Esophagus squamous epithelium (tissue), 5 donors: ENCODE measurements around the gene SF3B3. TPM values are rescaled to one million over a fixed set of nuclear protein-coding genes. Genes with fewer than 3 reads are reported as not detected.
"Not testable (repeated sequence)": the region's sequence is repeated elsewhere in the genome, so short reads cannot be mapped to it uniquely, and the experiment has no call there.

Experiments used
- DNase-seq: peaks from one replicate; lab custom pipeline; 2025; lab: John Stamatoyannopoulos, UW
- H3K27ac ChIP-seq, 4 donors: fragments of 200-600 bp; sonication (generic); one replicate each; pipeline ENCODE4 v1.5.1; 2016 to 2019; ENCODE audit warnings: mild to moderate bottlenecking in 1 of 4
- H3K27me3 ChIP-seq, 4 donors: fragments of 200-600 bp; sonication (generic); 1 replicate in 3 of 4; 2 replicates in 1 of 4; pipeline versions ENCODE4 v1.5.1 to v1.6.0; 2017 to 2021; ENCODE audit warnings: antibody characterized with exemption in 1 of 4
- H3K36me3 ChIP-seq, 3 donors: fragments of 200-600 bp; sonication (generic); one replicate each; pipeline ENCODE4 v1.5.1; 2016 to 2019
- H3K4me1 ChIP-seq, 3 donors: fragments of 200-600 bp; sonication (generic); one replicate each; pipeline ENCODE4 v1.5.1; 2017 to 2019
- H3K4me3 ChIP-seq, 4 donors: fragments of 200-600 bp; sonication (generic); 1 replicate in 3 of 4; 2 replicates in 1 of 4; pipeline ENCODE4 v1.5.1; 2016 to 2019; ENCODE audit warnings: mild to moderate bottlenecking in 2 of 4, moderate library complexity in 1 of 4
- H3K9me3 ChIP-seq, 3 donors: fragments of 200-600 bp; sonication (generic); one replicate each; pipeline ENCODE4 v1.5.1; 2016 to 2019
- POLR2A ChIP-seq, 4 donors: fragments of 450-650 bp; IDR thresholded peaks; one replicate each; pipeline ENCODE4 v1.6.1; 2017; ENCODE audit warnings: antibody characterized with exemption in 4 of 4, mild to moderate bottlenecking in 4 of 4, moderate library complexity in 3 of 4
- WGBS, 2 donors: methylation state at CpG; one replicate each; pipeline ENCODE4 v1.1.5; 2018; 5-methylcytosine and 5-hydroxymethylcytosine counted together
- intact Hi-C: fragments of 100-400 bp; cut with DNase I; formaldehyde crosslinking; loops from one replicate; pipeline ENCODE4 v1.15.0; 2022
- small RNA-seq, 4 donors: library from RNA; depleted of rRNA; stranded (forward); fragments of <200 nt; gene quantifications; one replicate each; pipeline ENCODE3, GENCODE V24; 2016
- total RNA-seq, 4 donors: library from RNA; depleted of rRNA; stranded (reverse); fragments of >200 nt; gene quantifications; one replicate each; pipeline ENCODE4 v1.1.0, GENCODE V29; 2016
- TF ChIP-seq, protein P1 (sequence below), 6 experiments: fragments of 450-650 bp in 4 of 6; fragments of 200-600 bp in 2 of 6; sonication (generic) in 2 of 6; IDR thresholded peaks; one replicate each; pipeline ENCODE4 v1.5.1; 2016 to 2019; ENCODE audit warnings: antibody characterized with exemption in 6 of 6, mild to moderate bottlenecking in 4 of 6, moderate library complexity in 4 of 6
- donor health status: DM: yes; HTN: yes; CAD: no.

Gene SF3B3
- total RNA-seq, 4 donors from 2014 or later, result 77.9 to 145 (median 134) TPM

DNA sequence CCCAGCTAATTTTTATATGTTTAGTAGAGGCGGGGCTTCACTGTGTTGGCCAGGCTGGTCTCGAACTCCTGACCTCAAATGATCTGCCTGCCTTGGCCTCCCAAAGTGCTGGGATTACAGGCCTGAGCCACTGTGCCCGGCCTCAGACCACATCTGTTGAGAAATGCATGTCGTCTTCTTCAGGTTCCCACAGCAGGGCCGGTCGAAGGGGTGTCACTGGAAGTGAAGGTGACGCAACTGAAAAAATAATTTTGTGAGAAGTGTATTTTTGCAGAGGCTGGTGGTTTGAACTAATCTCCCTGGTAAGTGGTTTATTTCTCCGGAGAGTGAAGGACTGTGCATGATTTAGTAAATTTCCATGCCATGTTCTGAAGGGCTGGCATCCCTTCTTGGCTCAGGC lies 89.3 kb downstream of the SF3B3 start:
- no peak overlapping the region for H3K4me3 ChIP-seq
- DNase-seq, result no peak
- no peaks in the 10 kb centered on the region for H3K36me3 ChIP-seq
- no peaks in the 10 kb centered on the region for H3K9me3 ChIP-seq
- WGBS, 2 donors, result 92 to 93% methylated on average over 3 to 8 of the region's 8 CpGs
- H3K27me3 ChIP-seq, result no peaks in the 10 kb centered on the region
- no peak overlapping the region for H3K27ac ChIP-seq
- intact Hi-C loops, result no loop called here
- H3K4me1 ChIP-seq, result peaks cover 0 to 31% (median 2%) of the 10 kb centered on the region in 3 donors
- TF ChIP-seq POLR2A (IDR thresholded peaks at IDR 0.05), result no peak
- TF ChIP-seq, protein P1, sequence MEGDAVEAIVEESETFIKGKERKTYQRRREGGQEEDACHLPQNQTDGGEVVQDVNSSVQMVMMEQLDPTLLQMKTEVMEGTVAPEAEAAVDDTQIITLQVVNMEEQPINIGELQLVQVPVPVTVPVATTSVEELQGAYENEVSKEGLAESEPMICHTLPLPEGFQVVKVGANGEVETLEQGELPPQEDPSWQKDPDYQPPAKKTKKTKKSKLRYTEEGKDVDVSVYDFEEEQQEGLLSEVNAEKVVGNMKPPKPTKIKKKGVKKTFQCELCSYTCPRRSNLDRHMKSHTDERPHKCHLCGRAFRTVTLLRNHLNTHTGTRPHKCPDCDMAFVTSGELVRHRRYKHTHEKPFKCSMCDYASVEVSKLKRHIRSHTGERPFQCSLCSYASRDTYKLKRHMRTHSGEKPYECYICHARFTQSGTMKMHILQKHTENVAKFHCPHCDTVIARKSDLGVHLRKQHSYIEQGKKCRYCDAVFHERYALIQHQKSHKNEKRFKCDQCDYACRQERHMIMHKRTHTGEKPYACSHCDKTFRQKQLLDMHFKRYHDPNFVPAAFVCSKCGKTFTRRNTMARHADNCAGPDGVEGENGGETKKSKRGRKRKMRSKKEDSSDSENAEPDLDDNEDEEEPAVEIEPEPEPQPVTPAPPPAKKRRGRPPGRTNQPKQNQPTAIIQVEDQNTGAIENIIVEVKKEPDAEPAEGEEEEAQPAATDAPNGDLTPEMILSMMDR (IDR thresholded peaks at IDR 0.05), result no peak

DNA sequence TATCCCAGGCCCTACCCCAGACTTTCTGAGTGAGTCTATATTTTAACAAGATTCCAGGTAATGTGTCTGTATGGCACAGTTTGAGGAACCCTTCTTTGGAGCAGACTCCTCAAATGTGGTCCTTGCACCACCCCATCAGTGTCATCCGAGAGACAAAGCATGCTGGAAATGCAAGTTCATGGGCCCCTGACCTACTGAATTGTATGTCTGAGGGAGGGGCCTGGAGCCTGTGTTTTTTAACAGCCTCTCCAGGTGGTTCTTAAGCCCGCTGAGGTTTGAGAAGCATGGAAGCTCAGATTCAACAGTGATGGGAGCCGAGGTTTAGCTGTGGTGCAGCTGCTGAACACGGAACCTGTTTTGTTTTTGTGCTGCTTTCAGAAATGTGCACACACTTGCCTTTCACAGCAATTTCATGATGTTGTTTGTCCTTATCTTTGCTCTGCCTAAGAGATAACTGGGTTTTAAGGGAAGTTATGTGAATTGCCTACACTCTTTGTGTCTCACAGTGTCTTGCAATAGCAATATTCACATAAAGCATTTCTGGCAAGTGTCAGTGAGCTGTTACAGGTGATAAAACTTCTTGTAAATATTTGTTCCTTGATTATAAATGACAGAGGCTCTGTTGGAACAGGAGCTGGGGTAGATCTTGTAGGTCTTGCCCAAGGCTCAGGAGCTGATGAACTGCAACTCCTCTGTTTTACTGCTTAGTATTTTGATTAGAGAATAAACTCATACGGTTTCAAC lies 90.8 kb downstream of the SF3B3 start:
- Histone ChIP-seq H3K27ac (no peak overlapping the region), H3K36me3 (no peaks in the 10 kb centered on the region), H3K4me3 (no peak overlapping the region), H3K4me1 (peaks cover 0 to 17% (median 0%) of the 10 kb centered on the region in 3 donors), H3K9me3 (no peaks in the 10 kb centered on the region), H3K27me3 (no peaks in the 10 kb centered on the region)
- no peak for TF ChIP-seq POLR2A (IDR thresholded peaks at IDR 0.05)
- TF ChIP-seq, protein P1 (IDR thresholded peaks at IDR 0.05), result no peak
- DNase-seq, result no peak
- 69 to 80% methylated on average over 2 to 4 of the region's 5 CpGs for whole genome bisulfite sequencing, 2 donors
- intact Hi-C loops, result no loop called here

DNA sequence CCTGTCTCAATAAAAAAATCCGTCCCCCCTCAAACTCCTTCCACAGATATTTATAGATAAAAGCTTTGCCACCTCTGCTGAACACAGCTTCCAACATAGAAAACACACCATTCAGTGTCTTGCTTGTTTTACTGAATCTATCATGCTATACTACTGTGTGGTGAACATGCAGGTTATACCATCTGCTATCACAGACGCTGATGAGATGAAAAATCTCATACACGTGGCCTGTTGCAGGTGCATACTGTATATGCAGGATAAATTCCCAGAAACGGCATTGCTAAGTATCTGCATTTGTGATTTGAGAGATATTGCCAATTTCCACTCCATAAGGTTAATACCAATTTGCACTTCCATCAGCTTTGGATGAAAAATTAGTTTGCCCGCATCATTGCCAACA lies 92.3 kb downstream of the SF3B3 start:
- no peaks in the 10 kb centered on the region for H3K9me3 ChIP-seq
- DNase-seq, result no peak
- H3K27ac ChIP-seq, result no peak overlapping the region
- intact Hi-C loops, result no loop called here
- no peaks in the 10 kb centered on the region for H3K36me3 ChIP-seq
- H3K27me3 ChIP-seq, result no peaks in the 10 kb centered on the region
- H3K4me1 ChIP-seq, result peaks cover 0 to 9% (median 0%) of the 10 kb centered on the region in 3 donors
- WGBS, 2 donors, result 92 to 93% methylated on average over 5 of the region's 5 CpGs
- no peak overlapping the region for H3K4me3 ChIP-seq
- TF ChIP-seq POLR2A (IDR thresholded peaks at IDR 0.05), result no peak
- TF ChIP-seq, protein P1 (IDR thresholded peaks at IDR 0.05), result no peak

DNA sequence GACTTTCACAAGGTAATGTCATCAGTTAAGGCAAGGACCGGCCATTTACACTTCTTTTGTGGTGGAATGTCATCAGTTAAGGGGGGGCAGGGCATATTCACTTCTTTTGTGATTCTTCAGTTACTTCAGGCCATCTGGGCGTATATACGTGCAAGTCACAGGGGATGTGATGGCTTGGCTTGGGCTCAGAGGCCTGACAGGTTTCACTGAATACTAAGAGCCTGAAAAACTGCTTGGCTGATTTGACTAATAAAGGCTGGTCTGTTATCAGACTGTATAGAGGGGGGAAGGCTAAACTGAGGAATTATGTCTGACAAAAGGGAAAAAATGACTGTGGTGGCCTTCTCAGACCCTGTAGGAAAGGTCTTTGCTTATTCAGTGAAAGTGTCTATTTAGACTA lies 98.2 kb downstream of the SF3B3 start:
- H3K27ac ChIP-seq, result peak overlapping the region in 1 of 4 donors; percentile 9
- H3K9me3 ChIP-seq, H3K36me3 ChIP-seq, H3K4me3 ChIP-seq, DNase-seq, H3K4me1 ChIP-seq, intact Hi-C loops, H3K27me3 ChIP-seq: not testable (repeated sequence)
- 78 to 80% methylated on average over 2 to 3 of the region's 3 CpGs for WGBS, 2 donors

Small RNA genes within 50 kb of the gene (small RNA-seq; reads per million reads assigned to genes)
- 391 to 758 (median 419) reads per million in 4 donors for gene SNORD111
- gene SNORD111B, result 241 to 1,433 (median 428) reads per million in 4 donors

Other genes starting within 250 kb of the SF3B3 start
- gene AARS1, start 234.3 kb upstream of the SF3B3 start, total RNA-seq, result 10 to 100 TPM; 30.3 to 50.6 (median 43.4) TPM
- 10 to 100 TPM; 15.5 to 35.3 (median 24.3) TPM for gene DDX19B, start 224.6 kb upstream of the SF3B3 start, total RNA-seq
- 10 to 100 TPM; 24.6 to 38.9 (median 35.9) TPM for gene DDX19A, start 176.9 kb upstream of the SF3B3 start, total RNA-seq
- 1 to 10 TPM in 3 of 4 donors, under 1 TPM in 1; 0.80 to 6.5 (median 3.0) TPM for gene ST3GAL2, start 84.7 kb upstream of the SF3B3 start, total RNA-seq
- gene FCSK, start 69.2 kb upstream of the SF3B3 start, total RNA-seq, result 10 to 100 TPM; 10.2 to 13.0 (median 11.0) TPM
- gene COG4, start 262 bp upstream of the SF3B3 start, total RNA-seq, result 10 to 100 TPM; 40.3 to 54.0 (median 47.5) TPM
- gene IL34, start 122.7 kb downstream of the SF3B3 start, total RNA-seq, result 10 to 100 TPM in 2 of 4 donors, 1 to 10 TPM in 2; 3.2 to 26.6 (median 9.1) TPM
- gene MTSS2, start 162.2 kb downstream of the SF3B3 start, total RNA-seq, result 10 to 100 TPM; 15.5 to 39.7 (median 27.5) TPM